HG03342 (cell line): ENCODE measurements around the gene MUC5B.
"Not testable (repeated sequence)": the region's sequence is repeated elsewhere in the genome, so short reads cannot be mapped to it uniquely, and the experiment has no call there.

Experiments used
- ATAC-seq: cut with Tn5 transposase; IDR thresholded peaks from one replicate; pipeline ENCODE4 v1.9.1; 2021; ENCODE audit warnings: mild to moderate bottlenecking, moderate library complexity; ENCODE audit not compliant: unreplicated experiment

Gene MUC5B

GRCh38 chr11:1202776-1203504, 19.9 kb upstream of the MUC5B start:
- no peak for ATAC-seq

GRCh38 chr11:1203505-1204271, 19.2 kb upstream of the MUC5B start:
- ATAC-seq, result no peak

- no peak for ATAC-seq
Measured at GRCh38 chr11:1204381-1205101, 18.3 kb upstream of the MUC5B start.

GRCh38 chr11:1205121-1205986, 17.5 kb upstream of the MUC5B start:
- no peak for ATAC-seq

GRCh38 chr11:1205987-1206331, 16.9 kb upstream of the MUC5B start:
- no peak for ATAC-seq

GRCh38 chr11:1206391-1207271, 16.2 kb upstream of the MUC5B start:
- ATAC-seq, result no peak

- ATAC-seq, result no peak
Measured at GRCh38 chr11:1207401-1208143, 15.3 kb upstream of the MUC5B start.

- no peak for ATAC-seq
Measured at GRCh38 chr11:1208144-1208393, 14.8 kb upstream of the MUC5B start.

GRCh38 chr11:1208394-1209261, 14.2 kb upstream of the MUC5B start:
- ATAC-seq, result no peak

GRCh38 chr11:1209371-1210057, 13.4 kb upstream of the MUC5B start:
- ATAC-seq, result no peak

- no peak for ATAC-seq
Measured at GRCh38 chr11:1211838-1212237, 11.0 kb upstream of the MUC5B start.

GRCh38 chr11:1215826-1216225, 7.0 kb upstream of the MUC5B start:
- not testable (repeated sequence) for ATAC-seq

- no peak for ATAC-seq
Measured at GRCh38 chr11:1217151-1217550, 5.7 kb upstream of the MUC5B start.

- ATAC-seq, result no peak
Measured at GRCh38 chr11:1218256-1218787, 4.5 kb upstream of the MUC5B start.

- ATAC-seq, result no peak
Measured at GRCh38 chr11:1218788-1219445, 3.9 kb upstream of the MUC5B start.

- ATAC-seq, result no peak
Measured at GRCh38 chr11:1219446-1219833, 3.4 kb upstream of the MUC5B start.
